NCI-H1694 (cell line): ENCODE results near the gene ATP2B2.
"Not testable (repeated sequence)": the region's sequence is repeated elsewhere in the genome, so short reads cannot be mapped to it uniquely, and the experiment has no call there.

Source experiments
- DNase-seq: peaks from one replicate; lab custom pipeline; 2025; lab: John Stamatoyannopoulos, UW

ATP2B2 gene

DNA sequence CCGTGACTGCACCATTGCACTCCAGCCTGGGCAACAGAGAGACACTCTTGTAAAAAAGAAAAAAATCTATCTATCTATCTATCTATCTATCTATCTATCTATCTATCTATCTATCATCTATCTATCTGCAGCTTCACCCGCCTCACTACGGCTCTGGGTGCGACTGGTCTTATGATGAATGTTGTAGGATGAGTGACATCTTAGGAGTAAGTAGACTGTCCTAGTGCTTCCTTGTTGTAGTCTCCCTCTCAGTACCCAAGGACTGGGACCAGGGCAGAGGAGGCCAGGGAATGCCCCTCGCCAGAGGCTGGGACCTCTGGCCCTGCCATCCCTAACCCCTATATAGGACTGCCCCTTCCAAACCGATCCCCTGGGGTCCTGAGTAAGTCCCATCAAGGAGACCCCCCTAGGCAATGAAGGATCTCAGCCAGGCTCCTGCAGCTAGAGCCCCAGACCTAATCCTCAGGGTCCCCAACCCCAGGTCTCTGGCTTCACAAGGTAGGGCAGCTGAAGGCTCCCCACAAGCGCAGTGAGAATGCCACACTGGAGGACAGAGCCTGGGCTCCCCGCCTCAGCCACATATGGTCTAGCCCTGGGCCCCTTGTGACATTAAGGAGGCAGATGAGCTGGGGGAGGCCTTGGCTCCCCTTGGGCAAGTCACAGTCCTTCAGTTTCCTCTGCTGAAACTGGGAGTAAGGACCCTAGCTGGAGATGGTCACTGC, 183.6 kb downstream of the ATP2B2 start:
- DNase-seq = no peak

DNA sequence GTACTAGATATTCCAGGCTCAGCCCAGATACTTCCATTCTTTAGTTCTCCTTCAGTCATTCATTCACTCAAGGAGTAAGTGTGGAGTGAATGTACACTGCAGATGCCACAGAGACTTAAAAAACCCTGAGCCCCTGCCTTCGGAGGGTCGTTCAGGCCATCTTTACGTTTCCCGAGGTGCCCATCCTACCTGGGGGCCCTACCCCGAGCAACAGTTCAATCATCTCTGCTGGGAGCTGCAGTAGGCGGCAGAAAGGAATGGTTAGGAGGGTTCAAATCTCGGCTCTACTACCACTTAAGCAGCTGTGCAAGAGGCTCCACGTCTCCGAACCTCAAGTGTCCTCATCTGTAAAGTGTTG, 185.1 kb downstream of the ATP2B2 start:
- no peak for DNase-seq

DNA sequence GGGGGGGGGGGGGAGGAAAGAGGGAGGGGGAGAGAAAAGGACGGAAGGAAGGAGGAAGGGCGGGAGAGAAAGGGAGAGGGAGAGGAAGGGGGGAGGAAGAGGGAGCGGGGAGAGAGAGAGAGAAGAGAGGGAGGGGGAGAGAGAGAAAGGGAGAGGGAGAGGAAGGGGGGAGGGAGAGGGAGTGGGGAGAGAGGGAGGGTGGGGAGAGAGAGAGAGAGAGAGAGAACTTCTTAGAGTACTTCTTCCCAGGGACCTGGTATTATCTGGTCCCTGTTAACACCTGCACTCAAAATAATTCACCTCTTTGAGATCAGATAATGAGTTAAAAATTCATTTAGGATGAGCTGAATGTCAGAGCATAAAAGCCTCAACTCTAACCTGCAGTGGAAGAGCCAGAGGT, 185.6 kb downstream of the ATP2B2 start:
- DNase-seq = no peak

DNA sequence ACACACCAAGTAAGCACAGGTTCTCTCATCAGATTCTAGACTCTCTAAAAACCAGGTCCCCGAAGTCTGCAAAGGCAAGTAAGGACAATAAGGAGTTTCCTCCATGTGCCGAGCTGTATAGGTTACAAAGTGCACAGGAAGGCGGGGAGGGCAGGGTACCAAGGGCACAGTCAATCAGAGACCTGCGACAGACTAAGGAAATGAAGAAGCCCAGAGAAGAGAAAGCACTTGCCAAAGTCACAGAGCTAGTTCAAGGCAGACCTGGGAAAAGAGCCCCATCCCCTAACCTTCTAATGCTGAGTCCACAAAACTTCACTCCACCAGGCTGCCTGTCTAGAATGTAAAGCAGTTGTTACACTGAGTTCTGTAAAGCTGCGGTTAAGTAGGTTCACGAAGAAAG, 186.1 kb downstream of the ATP2B2 start:
- DNase-seq = no peak

DNA sequence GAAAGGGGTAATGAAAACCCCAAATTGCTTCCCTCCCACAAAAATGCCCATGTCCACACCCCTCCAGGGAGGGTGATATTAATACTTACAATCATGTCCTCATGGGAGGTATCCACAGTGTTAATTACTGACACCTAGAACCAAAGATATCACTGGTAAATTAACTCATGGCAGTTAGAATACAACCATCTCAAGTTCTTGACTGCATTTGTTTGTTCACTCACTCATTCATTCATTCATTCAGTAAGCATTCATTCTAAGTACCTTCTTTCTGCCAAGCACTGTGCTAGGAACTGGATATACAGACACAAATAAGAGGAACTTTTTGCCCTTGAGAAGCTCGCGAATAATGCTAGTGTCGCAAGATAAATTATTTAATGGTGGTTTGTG, 187.4 kb downstream of the ATP2B2 start:
- no peak for DNase-seq

DNA sequence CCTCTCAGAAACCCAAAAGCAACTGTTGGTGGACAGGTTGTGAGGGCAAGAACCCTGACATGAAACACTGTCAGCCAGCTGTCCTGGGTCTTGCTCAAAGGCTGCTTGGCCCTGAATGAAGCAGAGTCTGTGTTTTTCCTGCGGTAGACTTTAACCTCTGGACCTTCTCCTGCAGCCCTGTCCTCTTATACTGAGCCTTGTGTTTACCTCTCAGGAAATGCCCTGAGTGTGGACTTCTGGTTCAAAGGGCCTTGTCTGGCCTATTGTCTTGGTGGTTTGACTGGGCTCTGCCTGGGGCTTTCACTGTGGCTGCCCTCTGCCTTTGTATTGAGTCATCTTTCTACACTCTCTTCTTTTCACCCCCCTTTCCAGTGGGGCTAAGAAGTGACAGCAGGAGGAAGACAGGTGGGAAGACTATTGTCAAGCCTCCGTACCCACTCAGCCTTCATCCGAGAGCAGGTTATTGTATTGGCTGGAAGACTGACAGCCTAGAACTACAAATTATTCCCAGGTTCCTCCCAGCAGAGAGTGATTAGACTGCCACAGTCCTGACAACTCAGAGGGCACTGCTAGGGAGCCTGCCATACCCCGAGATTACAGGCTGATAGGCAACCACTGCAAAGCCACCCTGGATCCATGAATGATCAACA, 187.9 kb downstream of the ATP2B2 start:
- DNase-seq = no peak

- no peak for DNase-seq
Measured at GRCh38 chr3:10315771-10316344, 189.5 kb downstream of the ATP2B2 start.

- DNase-seq = no peak
Measured at GRCh38 chr3:10315101-10315500, 190.3 kb downstream of the ATP2B2 start.

GRCh38 chr3:10312861-10313260, 192.5 kb downstream of the ATP2B2 start:
- DNase-seq = no peak

GRCh38 chr3:10312391-10312790, 193.0 kb downstream of the ATP2B2 start:
- no peak for DNase-seq

- no peak for DNase-seq
Measured at GRCh38 chr3:10311710-10312109, 193.7 kb downstream of the ATP2B2 start.

DNA sequence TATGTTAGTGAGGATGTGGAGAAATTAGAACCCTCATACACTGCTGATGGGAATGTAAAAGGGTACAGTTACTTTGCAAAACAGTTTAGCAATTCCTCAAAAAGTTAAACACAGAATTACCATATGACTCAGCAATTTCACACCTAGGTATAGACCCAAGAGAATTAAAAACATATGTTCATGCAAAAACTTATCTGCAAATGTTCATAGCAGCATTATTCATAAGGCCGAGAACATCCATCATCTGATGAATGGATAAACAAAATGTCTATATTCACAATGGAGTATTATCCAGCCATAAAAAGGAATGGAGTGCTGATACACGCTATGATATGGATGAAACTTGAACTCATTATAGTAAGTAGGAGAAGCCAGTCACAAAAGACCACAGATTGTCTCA, 194.8 kb downstream of the ATP2B2 start:
- no peak for DNase-seq

DNA sequence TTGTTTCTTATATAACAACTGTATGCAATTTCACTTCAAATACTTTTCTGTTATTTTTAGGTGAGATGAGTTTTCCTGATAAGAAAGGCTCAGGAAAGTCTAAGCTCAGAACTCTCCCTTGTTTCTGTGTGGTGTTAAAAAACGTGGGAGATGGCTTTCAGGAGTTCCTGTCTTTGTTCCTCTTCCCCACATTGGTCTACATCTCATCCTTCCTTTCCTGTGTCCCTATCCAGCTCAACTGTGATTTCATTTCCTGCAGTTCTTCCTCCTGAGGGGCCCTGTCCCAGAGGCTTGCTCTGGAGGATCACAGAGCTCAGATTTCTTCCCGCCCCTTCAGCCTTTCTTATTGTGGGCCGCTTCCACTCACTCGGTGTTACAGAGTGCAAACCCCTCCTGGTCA, 195.7 kb downstream of the ATP2B2 start:
- no peak for DNase-seq

- no peak for DNase-seq
Measured at GRCh38 chr3:10308678-10309077, 196.7 kb downstream of the ATP2B2 start.

GRCh38 chr3:10306156-10306555, 199.2 kb downstream of the ATP2B2 start:
- no peak for DNase-seq

- no peak for DNase-seq
Measured at GRCh38 chr3:10305331-10305902, 200.0 kb downstream of the ATP2B2 start.

DNA sequence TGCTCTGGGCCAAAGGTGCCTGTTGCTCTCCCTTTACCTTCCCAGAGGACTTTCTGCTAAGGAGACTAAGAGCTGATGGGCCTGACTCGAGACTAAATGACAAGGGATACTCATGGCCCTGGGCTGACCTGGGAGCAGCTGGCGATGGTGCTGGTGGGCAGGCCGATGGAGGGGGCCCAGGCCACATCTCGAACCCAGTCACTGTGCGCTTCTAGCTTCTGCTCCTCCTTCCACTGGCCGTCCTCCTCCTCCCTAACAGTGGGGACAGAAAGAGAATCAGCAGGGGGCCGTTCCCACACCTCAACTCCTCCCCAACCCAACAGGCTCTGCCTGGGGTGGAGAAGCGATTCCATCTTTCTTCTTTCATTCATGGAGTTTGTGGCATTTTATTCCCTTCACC, 200.5 kb downstream of the ATP2B2 start:
- DNase-seq = no peak

GRCh38 chr3:10303785-10304184, 201.6 kb downstream of the ATP2B2 start:
- no peak for DNase-seq

GRCh38 chr3:10303105-10303504, 202.3 kb downstream of the ATP2B2 start:
- no peak for DNase-seq

GRCh38 chr3:10300087-10300486, 205.3 kb downstream of the ATP2B2 start:
- DNase-seq = no peak

- no peak for DNase-seq
Measured at GRCh38 chr3:10299679-10300078, 205.7 kb downstream of the ATP2B2 start.

GRCh38 chr3:10299175-10299574, 206.2 kb downstream of the ATP2B2 start:
- no peak for DNase-seq

GRCh38 chr3:10298064-10298463, 207.3 kb downstream of the ATP2B2 start:
- not testable (repeated sequence) for DNase-seq
